HS-5 (cell line): ENCODE results near the gene MRPL42.
"Not testable (repeated sequence)": the region's sequence is repeated elsewhere in the genome, so short reads cannot be mapped to it uniquely, and the experiment has no call there.

ENCODE experiments used
- DNase-seq: peaks from one replicate; pipeline ENCODE4 v3.0.0-alpha.2; 2012; ENCODE audit warnings: low read depth

MRPL42 gene

DNA sequence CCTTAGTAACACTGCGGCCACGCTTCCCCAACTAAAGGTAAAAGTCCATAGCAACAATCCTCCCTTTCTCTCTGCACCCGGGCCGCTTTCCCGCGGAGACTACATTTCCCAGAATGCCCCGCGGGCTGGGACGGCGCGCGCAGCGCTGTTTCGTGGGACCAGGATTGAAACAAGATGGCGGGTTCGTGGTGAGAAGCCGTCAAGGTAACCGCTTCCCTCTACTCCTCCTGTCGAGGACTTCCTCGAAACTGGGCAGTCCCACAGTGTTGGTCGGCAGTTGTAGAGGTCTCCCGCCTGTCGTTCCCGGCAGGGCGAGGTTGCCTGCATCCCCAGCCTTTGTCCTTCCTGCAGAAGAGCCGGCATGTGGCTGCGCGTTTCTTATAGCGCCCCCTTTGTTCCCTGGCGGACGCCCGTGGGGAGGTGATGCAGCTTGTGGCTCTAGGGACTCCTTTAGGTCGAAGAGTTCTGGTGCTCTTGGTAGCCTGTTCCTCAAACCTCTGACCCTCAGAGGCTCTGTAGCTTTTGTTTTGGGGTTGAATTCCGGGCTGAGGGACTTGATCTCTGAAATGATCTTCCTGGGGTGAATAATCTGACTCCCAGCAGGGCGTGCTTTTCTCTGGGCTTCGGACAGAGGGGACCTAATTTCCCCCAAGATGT lies at the start of gene MRPL42:
Gene MRPL42, plus strand, starts transcription at position 164 of the 657 bp plus-strand sequence. CDS start 1,772 bp downstream, outside the sequence.
- DNase-seq: peak; percentile 71

DNA sequence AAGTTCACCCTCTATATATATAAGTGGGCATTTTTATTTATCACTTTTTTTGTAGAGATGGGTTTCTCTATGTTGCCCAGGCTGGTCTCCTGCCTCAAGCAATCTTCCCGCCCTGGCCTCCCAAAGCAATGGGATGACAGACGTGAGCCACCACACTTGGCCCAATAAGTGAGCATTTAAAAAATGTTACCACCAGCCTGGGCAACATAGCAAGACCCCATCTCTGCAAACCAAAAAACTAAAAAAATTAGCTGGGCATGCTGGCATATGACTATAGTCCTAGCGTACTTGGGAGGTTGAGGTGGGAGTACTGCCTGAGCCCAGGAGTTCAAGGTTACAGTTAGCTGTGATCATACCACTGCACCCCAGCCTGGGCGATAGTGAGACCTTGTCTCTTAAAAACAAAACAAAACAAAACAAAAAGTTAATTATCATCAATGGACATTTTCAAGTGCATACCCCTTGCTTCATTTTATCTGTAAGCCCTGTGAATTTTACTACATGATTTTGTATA lies 49.3 kb upstream of the MRPL42 start:
- no peak for DNase-seq

GRCh38 chr12:93419388-93420034 lies 47.8 kb upstream of the MRPL42 start:
- DNase-seq: peak; percentile 22

DNA sequence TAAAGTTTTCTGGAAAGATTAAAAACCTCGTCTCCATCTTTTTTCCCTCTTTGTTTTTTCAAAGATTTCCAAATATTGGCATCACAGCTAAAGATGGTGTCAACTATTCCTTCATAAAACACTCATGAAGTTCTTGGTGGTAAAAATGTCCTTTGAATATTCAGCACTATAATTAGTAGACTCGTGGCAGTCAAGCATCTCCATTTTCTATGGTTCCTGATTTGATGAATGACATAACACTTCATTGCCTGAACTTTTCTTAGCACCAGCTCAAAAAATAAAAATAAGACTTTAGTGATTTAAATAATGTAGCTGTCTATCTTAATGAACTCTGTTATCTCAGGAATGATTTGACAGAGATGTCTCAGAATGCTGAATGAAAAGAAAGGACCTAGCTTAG lies 45.3 kb upstream of the MRPL42 start:
- DNase-seq: no peak

GRCh38 chr12:93425736-93426411 lies 41.4 kb upstream of the MRPL42 start:
- no peak for DNase-seq

GRCh38 chr12:93426412-93426805 lies 40.9 kb upstream of the MRPL42 start:
- DNase-seq: no peak

- DNase-seq: no peak
Observed at GRCh38 chr12:93427779-93428564, 39.3 kb upstream of the MRPL42 start.

DNA sequence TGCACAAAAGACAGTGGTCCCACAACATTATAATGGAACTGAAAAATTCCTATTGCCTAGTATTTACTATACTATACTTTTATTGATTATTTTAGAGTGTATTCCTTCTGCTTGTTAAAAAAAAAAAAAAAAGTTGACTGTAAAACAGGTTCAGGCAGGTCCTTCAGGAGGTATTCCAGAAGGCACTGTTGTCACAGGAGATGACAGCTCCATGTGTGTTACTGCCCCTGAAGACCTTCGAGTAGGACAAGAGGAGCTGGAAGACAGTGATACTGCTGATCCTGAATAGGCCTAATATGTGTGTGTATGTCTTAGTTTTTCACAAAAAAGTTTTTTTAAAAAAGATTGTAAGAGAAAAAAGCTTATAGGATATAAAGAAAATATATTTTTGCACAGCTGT lies 37.9 kb upstream of the MRPL42 start:
- no peak for DNase-seq

DNA sequence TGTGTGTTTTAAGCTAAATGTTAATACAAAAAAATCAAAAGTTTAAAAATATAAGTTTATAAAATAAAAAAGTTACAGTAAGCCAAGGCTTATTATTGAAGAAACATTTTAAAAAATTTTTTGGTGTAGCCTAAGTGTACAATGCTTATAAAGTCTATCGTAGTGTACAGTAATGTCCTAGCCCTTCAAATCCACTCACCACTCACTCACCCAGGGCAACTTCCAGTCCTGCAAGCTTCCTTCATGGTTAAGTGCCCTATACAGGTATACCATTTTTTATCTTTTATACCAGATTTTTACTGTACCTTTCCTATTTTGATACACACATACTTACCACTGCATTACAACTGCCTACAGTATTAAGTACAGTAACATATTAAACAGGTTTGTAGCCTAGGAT lies 37.5 kb upstream of the MRPL42 start:
- DNase-seq: no peak

- DNase-seq: no peak
Observed at GRCh38 chr12:93430280-93430679, 37.0 kb upstream of the MRPL42 start.

DNA sequence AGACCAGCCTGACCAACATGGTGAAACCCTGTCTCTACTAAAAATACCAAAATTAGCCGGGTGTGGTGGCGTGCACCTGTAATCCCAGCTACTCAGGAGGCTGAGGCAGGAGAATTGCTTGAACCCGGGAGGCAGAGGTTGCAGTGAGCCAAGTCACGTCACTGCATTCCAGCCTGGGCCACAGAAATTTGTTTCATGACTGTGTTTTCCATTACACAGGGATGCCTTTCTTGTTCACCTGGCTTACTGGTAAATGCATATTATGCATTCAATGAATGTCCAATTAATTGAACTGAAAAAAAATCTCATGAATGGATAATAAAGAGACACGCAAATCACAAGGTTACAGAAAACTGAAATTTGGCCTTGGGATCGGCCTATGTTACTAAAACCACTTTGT lies 35.3 kb upstream of the MRPL42 start:
- not testable (repeated sequence) for DNase-seq

- DNase-seq: no peak
Observed at GRCh38 chr12:93434256-93434865, 33.0 kb upstream of the MRPL42 start.

- DNase-seq: no peak
Observed at GRCh38 chr12:93438266-93439050, 28.9 kb upstream of the MRPL42 start.

GRCh38 chr12:93440043-93440835 lies 27.1 kb upstream of the MRPL42 start:
- DNase-seq: no peak

DNA sequence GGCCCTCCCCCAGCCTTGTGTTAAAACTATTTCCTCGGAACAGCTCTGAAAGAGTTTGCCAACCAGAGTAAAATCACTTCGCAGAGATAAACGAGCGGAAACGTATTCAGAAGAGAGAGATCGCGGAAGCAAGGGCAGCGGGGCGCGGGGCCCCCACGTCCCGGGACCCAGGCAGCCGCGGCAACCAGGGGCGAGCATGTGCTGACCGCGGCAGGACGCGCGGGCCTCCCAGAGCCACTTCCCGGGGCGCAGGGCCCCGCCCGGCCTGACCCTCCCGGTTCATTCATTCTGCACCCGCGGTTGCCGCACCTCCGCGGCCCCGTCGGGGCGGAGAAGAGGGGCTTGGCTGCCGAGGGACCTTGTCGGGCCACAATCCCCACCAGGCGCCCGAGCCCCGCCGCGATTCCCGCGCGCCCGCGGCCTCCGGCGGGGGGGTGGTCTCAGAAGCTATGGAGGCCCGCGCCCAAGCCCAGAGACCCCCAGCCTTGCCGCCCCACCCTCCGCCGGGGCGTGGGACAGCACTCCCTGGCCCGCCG lies 26.2 kb upstream of the MRPL42 start:
- DNase-seq: no peak

GRCh38 chr12:93441617-93442410 lies 25.5 kb upstream of the MRPL42 start, which contains the start of gene UBE2N:
Gene UBE2N, minus strand, starts transcription at chr12:93441947. Its CDS starts 63 bp downstream, at chr12:93441884.
- peak; percentile 73 for DNase-seq

- DNase-seq: no peak
Observed at GRCh38 chr12:93442411-93443340, 24.6 kb upstream of the MRPL42 start.

GRCh38 chr12:93443576-93443975 lies 23.7 kb upstream of the MRPL42 start:
- DNase-seq: no peak
